Endothelial cell of umbilical vein (primary cell): ENCODE results near the gene LARP1B. TPM values are rescaled to one million over a fixed set of nuclear protein-coding genes. Genes with fewer than 3 reads are reported as not detected.

Source experiments
- BruUV-seq: library from RNA; stranded (reverse); fragments of 400-500 nt; replicated peaks from 2 replicates; lab custom pipeline; 2021; lab: Mats Ljungman, UMichigan
- CTCF ChIA-PET: fragments of 300-600, 350-600 bp; sonication (Branson Sonifier 250); formaldehyde crosslinking; loops from one replicate; lab custom pipeline; 2021; ENCODE audit warnings: antibody characterized with exemption, inconsistent platforms; lab: Charles Lee
- POLR2A ChIA-PET: fragments of 300-600, 350-600 bp; sonication (Branson Sonifier 250); formaldehyde crosslinking; loops from one replicate; lab custom pipeline; 2021; ENCODE audit warnings: antibody characterized with exemption, inconsistent platforms; lab: Charles Lee
- DNase-seq: peaks from one replicate; pipeline ENCODE4 v3.0.0-alpha.2; 2011; ENCODE audit warnings: low read depth, low spot score
- FAIRE-seq: peaks from 2 replicates; lab custom pipeline; 2011; peaks lifted over from hg19 to GRCh38; lab: Jason Lieb, UNC
- H2AFZ ChIP-seq: 2 replicates; pipeline ENCODE4 v1.6.0; 2012; ENCODE audit warnings: low read depth, low read length, control low read depth, inconsistent platforms
- H3K27ac ChIP-seq: 2 replicates; pipeline ENCODE4 v1.5.1; 2011; ENCODE audit warnings: low read depth, mild to moderate bottlenecking, control low read depth, low read length, moderate library complexity; ENCODE audit not compliant: insufficient read depth
- H3K27me3 ChIP-seq, 2 experiments: 2 replicates each; pipeline versions ENCODE4 v1.6.0 to v1.6.1; 2011; ENCODE audit warnings: low read length in 2 of 2, mixed read lengths in 1 of 2; ENCODE audit not compliant: control insufficient read depth in 2 of 2, insufficient read depth in 2 of 2
- H3K36me3 ChIP-seq, 2 experiments: 2 replicates in 1 of 2; 3 replicates in 1 of 2; pipeline ENCODE4 v1.5.1; 2011; ENCODE audit warnings: low read length in 2 of 2, mild to moderate bottlenecking in 1 of 2, moderate library complexity in 1 of 2; ENCODE audit not compliant: control insufficient read depth in 2 of 2, insufficient read depth in 2 of 2; ENCODE audit errors: extremely low read depth in 1 of 2
- H3K4me1 ChIP-seq: 3 replicates; pipeline ENCODE4 v1.5.1; 2011; ENCODE audit warnings: mild to moderate bottlenecking, low read length; ENCODE audit not compliant: control insufficient read depth, insufficient read depth; ENCODE audit errors: extremely low read depth
- H3K4me2 ChIP-seq: 2 replicates; pipeline ENCODE4 v1.6.1; 2011; ENCODE audit warnings: low read length, control low read depth, mixed read lengths; ENCODE audit not compliant: insufficient read depth
- H3K4me3 ChIP-seq, 3 experiments: fragments of 200-600 bp in 1 of 3; sonication (generic), shearing (Covaris generic) in 1 of 3; replicated peaks in 1 of 3; 2 replicates each; pipeline ENCODE4 v1.5.1; 2011 to 2016; ENCODE audit warnings: control low read depth in 3 of 3, low read length in 3 of 3, mild to moderate bottlenecking in 2 of 3, inconsistent platforms in 1 of 3, low read depth in 1 of 3, moderate library complexity in 1 of 3; ENCODE audit not compliant: insufficient read depth in 1 of 3
- H3K79me2 ChIP-seq: 2 replicates; pipeline ENCODE4 v1.6.0; 2012; ENCODE audit warnings: low read length, inconsistent platforms; ENCODE audit not compliant: control insufficient read depth, insufficient read depth
- H3K9ac ChIP-seq: replicated peaks from 2 replicates; pipeline ENCODE3; 2011; ENCODE audit warnings: low read length, control low read depth; ENCODE audit not compliant: insufficient read depth; ENCODE audit errors: extremely low read depth
- H3K9me1 ChIP-seq: replicated peaks from 3 replicates; pipeline ENCODE4 v1.6.0; 2011; ENCODE audit warnings: mild to moderate bottlenecking, low read length; ENCODE audit not compliant: control insufficient read depth, insufficient read depth; ENCODE audit errors: extremely low read depth
- H3K9me3 ChIP-seq: replicated peaks from 2 replicates; pipeline ENCODE4 v1.5.1; 2012; ENCODE audit warnings: low read length, inconsistent platforms; ENCODE audit not compliant: control insufficient read depth, insufficient read depth
- H4K20me1 ChIP-seq: replicated peaks from 2 replicates; pipeline ENCODE3; 2011; ENCODE audit warnings: mild to moderate bottlenecking, low read length; ENCODE audit not compliant: control insufficient read depth, insufficient read depth; ENCODE audit errors: extremely low read depth
- CTCF ChIP-seq, 2 donors: IDR thresholded peaks; 1 replicate in 1 of 2; 2 replicates in 1 of 2; pipeline ENCODE4 v1.5.1; 2011; ENCODE audit warnings: low read length in 2 of 2, mild to moderate bottlenecking in 2 of 2, moderate library complexity in 2 of 2, control low read depth in 1 of 2, inconsistent platforms in 1 of 2, low read depth in 1 of 2; ENCODE audit not compliant: insufficient read depth in 1 of 2; ENCODE audit errors: extremely low read depth in 1 of 2
- EZH2 ChIP-seq: IDR thresholded peaks from 2 replicates; pipeline ENCODE4 v1.6.1; 2012; ENCODE audit warnings: borderline replicate concordance, low read depth, mild to moderate bottlenecking, moderate library complexity, low read length, inconsistent platforms; ENCODE audit not compliant: severe bottlenecking
- FOS ChIP-seq: IDR thresholded peaks from 2 replicates; pipeline ENCODE4 v1.6.1; 2011; ENCODE audit warnings: mild to moderate bottlenecking, low read length, moderate library complexity, borderline replicate concordance; ENCODE audit not compliant: insufficient read depth
- GATA2 ChIP-seq: IDR thresholded peaks from 2 replicates; pipeline ENCODE4 v1.7.0; 2011; ENCODE audit warnings: low read depth, mild to moderate bottlenecking, moderate library complexity, mixed read lengths, low read length; ENCODE audit not compliant: insufficient read length, insufficient read depth
- JUN ChIP-seq: IDR thresholded peaks from 2 replicates; pipeline ENCODE4 v1.6.1; 2011; ENCODE audit warnings: borderline replicate concordance, low read depth; ENCODE audit not compliant: insufficient read length, insufficient read depth
- MAX ChIP-seq: IDR thresholded peaks from 2 replicates; pipeline ENCODE4 v1.6.1; 2011; ENCODE audit not compliant: insufficient read depth, insufficient read length
- MYC ChIP-seq: IDR thresholded peaks from one replicate; pipeline ENCODE4 v1.6.1; 2011; ENCODE audit warnings: mild to moderate bottlenecking, low read depth, low read length
- POLR2A ChIP-seq: IDR thresholded peaks from 2 replicates; pipeline ENCODE4 v1.6.1; 2012; ENCODE audit warnings: low read depth, mild to moderate bottlenecking, control low read depth, low read length
- POLR2AphosphoS5 ChIP-seq: IDR thresholded peaks from 2 replicates; pipeline ENCODE4 v1.6.1; 2012; ENCODE audit warnings: low read depth, mild to moderate bottlenecking, control low read depth, low read length, moderate library complexity; ENCODE audit not compliant: insufficient read depth
- dilution Hi-C: fragments of 300-500 bp; cut with MboI; formaldehyde crosslinking; loops from one replicate; pipeline ENCODE4 v1.15.0; 2019; ENCODE audit warnings: low sequenced_read_pairs; ENCODE audit not compliant: extremely low pct_ligation_motif_present
- intact Hi-C: fragments of 100-400 bp; cut with micrococcal nuclease; formaldehyde crosslinking; loops from one replicate; pipeline ENCODE4 v1.10.0; 2022
- polyA plus RNA-seq, 4 experiments: library from polyadenylated mRNA; depleted of rRNA in 3 of 4; stranded (reverse) in 3 of 4; unstranded in 1 of 4; fragments of >200 nt; gene quantifications; 2 replicates each; pipeline versions ENCODE4 v1.2.1 to v1.2.3, GENCODE V29; 2011 to 2012; ENCODE audit warnings: missing spikeins in 1 of 4
- total RNA-seq: library from RNA; stranded (reverse); gene quantifications from 2 replicates; pipeline ENCODE4 v1.2.3, GENCODE V29; 2021

Gene LARP1B
- total and polyA plus RNA-seq, 2 donors (not counting 3 experiments of a cell fraction or from before 2014, with no cell fraction given): 7.3 to 28.8 TPM

GRCh38 chr4:128123036-128123435, 61.9 kb downstream of the LARP1B start:
- CTCF ChIA-PET: no interaction called here
- intact Hi-C loops (no loop called here), dilution Hi-C loops (no loop called here)
- Histone ChIP-seq H2AFZ (no peak overlapping the region), H3K27ac (no peak overlapping the region), H4K20me1 (no peaks in the 10 kb centered on the region), H3K79me2 (no peaks in the 10 kb centered on the region), H3K36me3 (peaks cover 0 to 3% of the 10 kb centered on the region in 2 experiments), H3K4me2 (no peak overlapping the region), H3K9ac (no peak overlapping the region), H3K9me3 (no peaks in the 10 kb centered on the region), H3K4me3 (no peak overlapping the region), H3K27me3 (no peaks in the 10 kb centered on the region), H3K9me1 (no peaks in the 10 kb centered on the region), H3K4me1 (no peaks in the 10 kb centered on the region)
- no peak for DNase-seq
- TF ChIP-seq JUN (no peak), MAX (no peak), FOS (no peak), POLR2AphosphoS5 (no peak), POLR2A (no peak), CTCF (IDR thresholded peaks at IDR 0.05; ENCODE audit: extremely low read depth in 1 of 2, insufficient read depth in 1 of 2, low read depth in 1 of 2, low read length in 2 of 2) (no peak), EZH2 (no peak), GATA2 (no peak), MYC (no peak)
- POLR2A ChIA-PET: no interaction called here
- BruUV-seq: no TSS peak
- FAIRE-seq: no peak
